ENCODE data around the gene CUL1. TPM values are rescaled to one million over a fixed set of nuclear protein-coding genes. Genes with fewer than 3 reads are reported as not detected.

Gene CUL1
- polyA plus RNA-seq, 1 donor from 2014 or later = 77.5 TPM

- TF ChIP-seq REST (IDR thresholded peaks at IDR 0.05; ENCODE audit: borderline replicate concordance) (no peak), EZH2 (IDR thresholded peaks at IDR 0.05; ENCODE audit: borderline replicate concordance, insufficient read depth, low read length, poor library complexity, severe bottlenecking) (no peak), SMC3 (conservative IDR thresholded peaks at IDR 0.05; ENCODE audit: poor library complexity) (no peak), POLR2AphosphoS5 (IDR thresholded peaks at IDR 0.05) (no peak), EP300 (conservative IDR thresholded peaks at IDR 0.05; ENCODE audit: poor library complexity, severe bottlenecking) (no peak), TAF1 (IDR thresholded peaks at IDR 0.05; ENCODE audit: low read depth) (no peak), RAD21 (conservative IDR thresholded peaks at IDR 0.05) (no peak), MXI1 (conservative IDR thresholded peaks at IDR 0.05; ENCODE audit: poor library complexity, severe bottlenecking) (no peak)
- TF ChIP-seq, protein P1, sequence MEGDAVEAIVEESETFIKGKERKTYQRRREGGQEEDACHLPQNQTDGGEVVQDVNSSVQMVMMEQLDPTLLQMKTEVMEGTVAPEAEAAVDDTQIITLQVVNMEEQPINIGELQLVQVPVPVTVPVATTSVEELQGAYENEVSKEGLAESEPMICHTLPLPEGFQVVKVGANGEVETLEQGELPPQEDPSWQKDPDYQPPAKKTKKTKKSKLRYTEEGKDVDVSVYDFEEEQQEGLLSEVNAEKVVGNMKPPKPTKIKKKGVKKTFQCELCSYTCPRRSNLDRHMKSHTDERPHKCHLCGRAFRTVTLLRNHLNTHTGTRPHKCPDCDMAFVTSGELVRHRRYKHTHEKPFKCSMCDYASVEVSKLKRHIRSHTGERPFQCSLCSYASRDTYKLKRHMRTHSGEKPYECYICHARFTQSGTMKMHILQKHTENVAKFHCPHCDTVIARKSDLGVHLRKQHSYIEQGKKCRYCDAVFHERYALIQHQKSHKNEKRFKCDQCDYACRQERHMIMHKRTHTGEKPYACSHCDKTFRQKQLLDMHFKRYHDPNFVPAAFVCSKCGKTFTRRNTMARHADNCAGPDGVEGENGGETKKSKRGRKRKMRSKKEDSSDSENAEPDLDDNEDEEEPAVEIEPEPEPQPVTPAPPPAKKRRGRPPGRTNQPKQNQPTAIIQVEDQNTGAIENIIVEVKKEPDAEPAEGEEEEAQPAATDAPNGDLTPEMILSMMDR (IDR thresholded peaks at IDR 0.05; ENCODE audit: poor library complexity, severe bottlenecking) = no peak
- Histone ChIP-seq H3K27ac (ENCODE audit: low read length) (no peak overlapping the region), H3K9me3 (ENCODE audit: low read length) (peaks cover 4% of the 10 kb centered on the region), H3K4me3 (ENCODE audit: low read length) (no peak overlapping the region), H3F3A (ENCODE audit: insufficient read depth, low read length, poor library complexity, severe bottlenecking) (no peaks in the 10 kb centered on the region), H4K20me1 (ENCODE audit: insufficient read depth) (no peaks in the 10 kb centered on the region), H3K4me2 (ENCODE audit: low read length) (no peak overlapping the region), H3K9me2 (ENCODE audit: insufficient read depth, low read length) (no peaks in the 10 kb centered on the region), H3K27me3 (ENCODE audit: insufficient read depth, low read depth, low read length) (no peaks in the 10 kb centered on the region), H2AFZ (ENCODE audit: low read depth, low read length) (no peak overlapping the region), H3K36me3 (ENCODE audit: insufficient read depth, low read length) (peaks cover 27% of the 10 kb centered on the region), H3K9ac (ENCODE audit: low read length) (no peak overlapping the region), H3K79me2 (replicated peaks; ENCODE audit: insufficient read depth, low read length) (no peaks in the 10 kb centered on the region)
Measured at GRCh38 chr7:148802101-148802493, 103.4 kb downstream of the CUL1 start.

GRCh38 chr7:148803094-148803493 is 104.4 kb downstream of the CUL1 start:
- Histone ChIP-seq H3K4me2 (ENCODE audit: low read length) (no peak overlapping the region), H2AFZ (ENCODE audit: low read depth, low read length) (no peak overlapping the region), H3K9ac (ENCODE audit: low read length) (no peak overlapping the region), H3K9me2 (ENCODE audit: insufficient read depth, low read length) (no peaks in the 10 kb centered on the region), H4K20me1 (ENCODE audit: insufficient read depth) (no peaks in the 10 kb centered on the region), H3K27me3 (ENCODE audit: insufficient read depth, low read depth, low read length) (no peaks in the 10 kb centered on the region), H3K79me2 (replicated peaks; ENCODE audit: insufficient read depth, low read length) (no peaks in the 10 kb centered on the region), H3K36me3 (ENCODE audit: insufficient read depth, low read length) (peaks cover 25% of the 10 kb centered on the region), H3K9me3 (ENCODE audit: low read length) (peaks cover 4% of the 10 kb centered on the region), H3F3A (ENCODE audit: insufficient read depth, low read length, poor library complexity, severe bottlenecking) (no peaks in the 10 kb centered on the region), H3K27ac (ENCODE audit: low read length) (no peak overlapping the region), H3K4me3 (ENCODE audit: low read length) (no peak overlapping the region)
- no peak for TF ChIP-seq MXI1 (conservative IDR thresholded peaks at IDR 0.05; ENCODE audit: poor library complexity, severe bottlenecking)
- TF ChIP-seq, protein P1 (IDR thresholded peaks at IDR 0.05; ENCODE audit: poor library complexity, severe bottlenecking) = no peak
- no peak for TF ChIP-seq POLR2AphosphoS5 (IDR thresholded peaks at IDR 0.05)
- no peak for TF ChIP-seq RAD21 (conservative IDR thresholded peaks at IDR 0.05)
